Neural progenitor cell (in vitro differentiated cells): ENCODE results near the gene SPOCK3. TPM values are rescaled to one million over a fixed set of nuclear protein-coding genes. Genes with fewer than 3 reads are reported as not detected.
"Not testable (repeated sequence)": the region's sequence is repeated elsewhere in the genome, so short reads cannot be mapped to it uniquely, and the experiment has no call there.

Experiments
- DNase-seq: peaks from one replicate; pipeline ENCODE4 v3.0.0-alpha.2; 2016; ENCODE audit warnings: low spot score
- H2AFZ ChIP-seq: fragments of 200-600 bp; sonication (generic); replicated peaks from 2 replicates; pipeline ENCODE4 v1.6.1; 2016; ENCODE audit warnings: antibody characterized with exemption
- H3F3A ChIP-seq: fragments of 200-600 bp; sonication (generic); 2 replicates; pipeline ENCODE4 v1.6.1; 2016; ENCODE audit warnings: antibody characterized with exemption, low read depth
- H3K27ac ChIP-seq: fragments of 200-600 bp; sonication (generic); 2 replicates; pipeline ENCODE4 v1.5.1; 2016; ENCODE audit warnings: mild to moderate bottlenecking
- H3K27me3 ChIP-seq: fragments of 200-600 bp; sonication (generic); 2 replicates; pipeline ENCODE4 v1.6.1; 2016; ENCODE audit warnings: mild to moderate bottlenecking, moderate library complexity
- H3K36me3 ChIP-seq: fragments of 200-600 bp; sonication (generic); 2 replicates; pipeline ENCODE4 v1.5.1; 2016
- H3K4me1 ChIP-seq: fragments of 200-600 bp; sonication (generic); 2 replicates; pipeline ENCODE4 v1.6.1; 2016; ENCODE audit warnings: mixed run types
- H3K4me2 ChIP-seq: fragments of 200-600 bp; sonication (generic); 2 replicates; pipeline ENCODE4 v1.6.1; 2016
- H3K4me3 ChIP-seq: fragments of 200-600 bp; sonication (generic); 2 replicates; pipeline ENCODE4 v1.5.1; 2016
- H3K79me2 ChIP-seq: fragments of 200-600 bp; sonication (generic); 2 replicates; pipeline ENCODE4 v1.6.1; 2016; ENCODE audit warnings: low read depth
- H3K9ac ChIP-seq: fragments of 200-600 bp; sonication (generic); 2 replicates; pipeline ENCODE4 v1.6.1; 2016
- H3K9me3 ChIP-seq: fragments of 200-600 bp; sonication (generic); 2 replicates; pipeline ENCODE4 v1.5.1; 2016; ENCODE audit warnings: low read depth
- H4K20me1 ChIP-seq: fragments of 200-600 bp; sonication (generic); 2 replicates; pipeline ENCODE4 v1.6.1; 2016; ENCODE audit warnings: low read depth
- H3K27ac Mint-ChIP-seq: 3 replicates; pipeline ENCODE4 v1.8.0; 2021; ENCODE audit warnings: mixed read lengths
- H3K27me3 Mint-ChIP-seq: 2 replicates; pipeline ENCODE4 v1.8.0; 2022; ENCODE audit warnings: low read depth, mild to moderate bottlenecking, inconsistent platforms, moderate library complexity, mixed read lengths; ENCODE audit not compliant: insufficient read depth
- H3K36me3 Mint-ChIP-seq: 3 replicates; pipeline ENCODE4 v1.8.0; 2021; ENCODE audit warnings: mixed read lengths
- H3K4me1 Mint-ChIP-seq: 3 replicates; pipeline ENCODE4 v1.8.0; 2021; ENCODE audit warnings: mixed read lengths
- H3K4me3 Mint-ChIP-seq: 3 replicates; pipeline ENCODE4 v1.8.0; 2021; ENCODE audit warnings: mild to moderate bottlenecking, moderate library complexity, mixed read lengths
- H3K9me3 Mint-ChIP-seq: 3 replicates; pipeline ENCODE4 v1.8.0; 2020; ENCODE audit warnings: mixed read lengths
- CTCF ChIP-seq: fragments of 200-600 bp; sonication (generic); IDR thresholded peaks from 2 replicates; pipeline ENCODE4 v1.5.1; 2017; ENCODE audit warnings: antibody characterized with exemption, mild to moderate bottlenecking
- EZH2 ChIP-seq: fragments of 200-600 bp; sonication (generic); IDR thresholded peaks from 2 replicates; pipeline ENCODE4 v1.6.1; 2017; ENCODE audit warnings: antibody characterized with exemption, mild to moderate bottlenecking, moderate library complexity
- EZH2phosphoT487 ChIP-seq: fragments of 200-600 bp; sonication (generic); IDR thresholded peaks from 2 replicates; pipeline ENCODE4 v1.6.1; 2017; ENCODE audit warnings: antibody characterized with exemption
- total RNA-seq: library from RNA; depleted of rRNA; stranded (reverse); fragments of >200 nt; gene quantifications from 2 replicates; pipeline ENCODE4 v1.2.3, GENCODE V29; 2015; ENCODE audit warnings: low replicate concordance

Gene SPOCK3
- 0.21 and 0.34 TPM in 2 replicates for total RNA-seq

- no peaks in the 10 kb centered on the region for H3K79me2 ChIP-seq
- H3K27ac ChIP-seq = no peak within 1 kb of the TSS
- H3K4me1 ChIP-seq = no peaks in the 10 kb centered on the region
- peak within 1 kb of the TSS; percentile 69 for H3K4me3 ChIP-seq
- H3K4me2 ChIP-seq = peak within 1 kb of the TSS; percentile 87
- peak within 1 kb of the TSS; percentile 91 for H2AFZ ChIP-seq
- H3F3A ChIP-seq = no peaks in the 10 kb centered on the region
- peaks cover 18% of the 10 kb centered on the region for H3K27me3 Mint-ChIP-seq
- H3K36me3 Mint-ChIP-seq = no peaks in the 10 kb centered on the region
- H3K36me3 ChIP-seq = no peaks in the 10 kb centered on the region
- H3K9me3 ChIP-seq = no peaks in the 10 kb centered on the region
- peaks cover 16% of the 10 kb centered on the region for H3K4me1 Mint-ChIP-seq
- no peaks in the 10 kb centered on the region for H4K20me1 ChIP-seq
- TF ChIP-seq EZH2 = no peak
- peak; percentile 75 for DNase-seq
- H3K27me3 ChIP-seq = peaks cover 66% of the 10 kb centered on the region
- H3K9ac ChIP-seq = no peak within 1 kb of the TSS
- no peaks in the 10 kb centered on the region for H3K9me3 Mint-ChIP-seq
- no peak within 1 kb of the TSS for H3K27ac Mint-ChIP-seq
- peak within 1 kb of the TSS; percentile 99 for H3K4me3 Mint-ChIP-seq
These were observed at the start of gene SPOCK3 for GRCh38 chr4:167234316-167234881. TSS of gene SPOCK3 (minus strand) at chr4:167234494.

- no peak for TF ChIP-seq EZH2
- TF ChIP-seq CTCF = no peak
- no peak for TF ChIP-seq EZH2phosphoT487
- Histone ChIP-seq H3K9ac (no peak overlapping the region), H3K79me2 (no peaks in the 10 kb centered on the region), H4K20me1 (no peaks in the 10 kb centered on the region), H3K4me2 (no peak overlapping the region), H3F3A (no peaks in the 10 kb centered on the region), H3K36me3 (no peaks in the 10 kb centered on the region), H3K9me3 (no peaks in the 10 kb centered on the region), H3K4me3 (no peak overlapping the region), H3K27me3 (no peaks in the 10 kb centered on the region), H3K27ac (no peak overlapping the region), H2AFZ (no peak overlapping the region), H3K4me1 (no peaks in the 10 kb centered on the region)
- no peaks in the 10 kb centered on the region for H3K4me1 Mint-ChIP-seq
- peaks cover 4% of the 10 kb centered on the region for H3K27me3 Mint-ChIP-seq
- no peaks in the 10 kb centered on the region for H3K36me3 Mint-ChIP-seq
- no peak overlapping the region for H3K27ac Mint-ChIP-seq
- no peak overlapping the region for H3K4me3 Mint-ChIP-seq
- H3K9me3 Mint-ChIP-seq = peaks cover 6% of the 10 kb centered on the region
- no peak for DNase-seq
These were observed 48.0 kb upstream of the SPOCK3 start for GRCh38 chr4:167282171-167282864.

GRCh38 chr4:167281545-167281944 lies 47.3 kb upstream of the SPOCK3 start:
- H3K36me3 Mint-ChIP-seq, H3K9ac ChIP-seq, DNase-seq, H3K27me3 ChIP-seq, H3K4me1 ChIP-seq, H3F3A ChIP-seq, H3K9me3 ChIP-seq, H3K27ac Mint-ChIP-seq, H3K27me3 Mint-ChIP-seq, H3K4me2 ChIP-seq, H3K27ac ChIP-seq, H4K20me1 ChIP-seq, H3K79me2 ChIP-seq, H3K4me3 ChIP-seq, H2AFZ ChIP-seq, H3K4me3 Mint-ChIP-seq, H3K36me3 ChIP-seq, H3K9me3 Mint-ChIP-seq, H3K4me1 Mint-ChIP-seq: not testable (repeated sequence)

GRCh38 chr4:167274351-167274750 lies 40.1 kb upstream of the SPOCK3 start:
- Mint-ChIP-seq H3K9me3 (no peaks in the 10 kb centered on the region), H3K4me3 (no peak overlapping the region), H3K27ac (no peak overlapping the region), H3K36me3 (no peaks in the 10 kb centered on the region), H3K4me1 (no peaks in the 10 kb centered on the region), H3K27me3 (no peaks in the 10 kb centered on the region)
- Histone ChIP-seq H3K36me3 (no peaks in the 10 kb centered on the region), H2AFZ (no peak overlapping the region), H3K79me2 (no peaks in the 10 kb centered on the region), H3K27ac (no peak overlapping the region), H3K4me3 (no peak overlapping the region), H3K9ac (no peak overlapping the region), H3F3A (no peaks in the 10 kb centered on the region), H3K27me3 (no peaks in the 10 kb centered on the region), H3K9me3 (no peaks in the 10 kb centered on the region), H3K4me1 (no peaks in the 10 kb centered on the region), H4K20me1 (no peaks in the 10 kb centered on the region), H3K4me2 (no peak overlapping the region)
- no peak for DNase-seq
- no peak for TF ChIP-seq CTCF
- no peak for TF ChIP-seq EZH2phosphoT487
- no peak for TF ChIP-seq EZH2
